Amniotic stem cell (primary cell): Measurements from ENCODE around the gene CTAGE9.

ENCODE experiments used
- DNase-seq: peaks from one replicate; lab custom pipeline; 2025; lab: John Stamatoyannopoulos, UW

CTAGE9 gene

DNA sequence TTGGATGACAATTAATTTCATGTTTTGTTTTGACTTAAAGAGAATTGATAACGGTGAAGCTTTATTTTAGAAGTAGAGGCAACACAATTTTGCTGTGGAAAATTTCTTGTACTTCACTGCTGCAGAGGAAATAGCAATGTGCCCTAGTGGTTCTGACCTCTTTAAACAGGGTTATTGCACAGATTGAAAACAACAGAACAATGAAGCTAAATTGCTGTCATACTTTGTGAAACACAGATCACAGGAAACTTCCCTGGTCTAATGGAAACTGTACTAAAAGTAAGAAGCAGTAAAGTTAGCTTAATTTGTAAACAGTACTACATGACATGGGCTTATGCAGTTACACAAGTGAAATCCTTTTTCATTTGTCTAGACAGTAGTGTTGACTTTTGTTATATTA, 40.9 kb downstream of the CTAGE9 start:
- DNase-seq = no peak

GRCh38 chr6:131663578-131664165, 47.1 kb downstream of the CTAGE9 start:
- no peak for DNase-seq

- DNase-seq = no peak
Measured at GRCh38 chr6:131660195-131660594, 50.6 kb downstream of the CTAGE9 start.
